ENCODE measurements around the gene MRPL55. TPM values are rescaled to one million over a fixed set of nuclear protein-coding genes. Genes with fewer than 3 reads are reported as not detected.

Gene MRPL55
- total RNA-seq, 1 donor from 2014 or later = 42.4 TPM

- TF ChIP-seq EZH2 (IDR thresholded peaks at IDR 0.05) (no peak), EZH2phosphoT487 (IDR thresholded peaks at IDR 0.05) (no peak), CTCF (IDR thresholded peaks at IDR 0.05) (no peak)
- Histone ChIP-seq H4K20me1 (ENCODE audit: low read depth) (peaks cover 13% of the 10 kb centered on the region), H3K4me3 (no peak overlapping the region), H3K4me1 (peaks cover 9% of the 10 kb centered on the region), H3K27me3 (peaks cover 96% of the 10 kb centered on the region), H3F3A (ENCODE audit: low read depth) (no peaks in the 10 kb centered on the region), H2AFZ (replicated peaks) (no peak overlapping the region), H3K27ac (no peak overlapping the region), H3K36me3 (no peaks in the 10 kb centered on the region), H3K9me3 (ENCODE audit: low read depth) (no peaks in the 10 kb centered on the region), H3K9ac (no peak overlapping the region), H3K79me2 (ENCODE audit: low read depth) (no peaks in the 10 kb centered on the region), H3K4me2 (no peak overlapping the region)
- no peaks in the 10 kb centered on the region for H3K36me3 Mint-ChIP-seq
- H3K4me1 Mint-ChIP-seq = peaks cover 19% of the 10 kb centered on the region
- H3K9me3 Mint-ChIP-seq = no peaks in the 10 kb centered on the region
- H3K27me3 Mint-ChIP-seq (ENCODE audit: insufficient read depth, low read depth) = peaks cover 11% of the 10 kb centered on the region
- H3K4me3 Mint-ChIP-seq = no peak overlapping the region
- H3K27ac Mint-ChIP-seq = no peak overlapping the region
- DNase-seq (ENCODE audit: low spot score) = no peak
Observed at GRCh38 chr1:228071839-228072657, 37.1 kb downstream of the MRPL55 start.

- H3K27me3 Mint-ChIP-seq (ENCODE audit: insufficient read depth, low read depth) = peaks cover 13% of the 10 kb centered on the region
- no peaks in the 10 kb centered on the region for H3K36me3 Mint-ChIP-seq
- Histone ChIP-seq H4K20me1 (ENCODE audit: low read depth) (peaks cover 11% of the 10 kb centered on the region), H3K27ac (no peak overlapping the region), H3K36me3 (no peaks in the 10 kb centered on the region), H3K27me3 (peaks cover 98% of the 10 kb centered on the region), H3K9ac (no peak overlapping the region), H3K9me3 (ENCODE audit: low read depth) (no peaks in the 10 kb centered on the region), H3K4me2 (no peak overlapping the region), H3F3A (ENCODE audit: low read depth) (no peaks in the 10 kb centered on the region), H2AFZ (replicated peaks) (no peak overlapping the region), H3K4me3 (no peak overlapping the region), H3K79me2 (ENCODE audit: low read depth) (no peaks in the 10 kb centered on the region), H3K4me1 (peaks cover 9% of the 10 kb centered on the region)
- no peak for DNase-seq (ENCODE audit: low spot score)
- no peak for TF ChIP-seq EZH2 (IDR thresholded peaks at IDR 0.05)
- TF ChIP-seq EZH2phosphoT487 (IDR thresholded peaks at IDR 0.05) = peak; percentile 4
- H3K4me3 Mint-ChIP-seq = no peak overlapping the region
- no peak overlapping the region for H3K27ac Mint-ChIP-seq
- no peaks in the 10 kb centered on the region for H3K9me3 Mint-ChIP-seq
- H3K4me1 Mint-ChIP-seq = peaks cover 20% of the 10 kb centered on the region
Observed at GRCh38 chr1:228070851-228071250, 38.2 kb downstream of the MRPL55 start.

GRCh38 chr1:228070173-228070572 is 38.9 kb downstream of the MRPL55 start:
- H3K4me1 Mint-ChIP-seq = peaks cover 13% of the 10 kb centered on the region
- DNase-seq (ENCODE audit: low spot score) = no peak
- Histone ChIP-seq H3K9me3 (ENCODE audit: low read depth) (no peaks in the 10 kb centered on the region), H3K79me2 (ENCODE audit: low read depth) (no peaks in the 10 kb centered on the region), H4K20me1 (ENCODE audit: low read depth) (peaks cover 11% of the 10 kb centered on the region), H3K4me3 (no peak overlapping the region), H3K4me1 (peaks cover 9% of the 10 kb centered on the region), H3F3A (ENCODE audit: low read depth) (no peaks in the 10 kb centered on the region), H2AFZ (replicated peaks) (no peak overlapping the region), H3K36me3 (no peaks in the 10 kb centered on the region), H3K9ac (no peak overlapping the region), H3K4me2 (no peak overlapping the region), H3K27ac (no peak overlapping the region), H3K27me3 (peaks cover 98% of the 10 kb centered on the region)
- H3K36me3 Mint-ChIP-seq = no peaks in the 10 kb centered on the region
- no peaks in the 10 kb centered on the region for H3K9me3 Mint-ChIP-seq
- H3K4me3 Mint-ChIP-seq = no peak overlapping the region
- TF ChIP-seq EZH2phosphoT487 (IDR thresholded peaks at IDR 0.05) (no peak), EZH2 (IDR thresholded peaks at IDR 0.05) (no peak), CTCF (IDR thresholded peaks at IDR 0.05) (no peak)
- H3K27ac Mint-ChIP-seq = no peak overlapping the region
- H3K27me3 Mint-ChIP-seq (ENCODE audit: insufficient read depth, low read depth) = peaks cover 17% of the 10 kb centered on the region

- Mint-ChIP-seq H3K4me1 (peaks cover 3% of the 10 kb centered on the region), H3K27me3 (ENCODE audit: insufficient read depth, low read depth) (peaks cover 16% of the 10 kb centered on the region), H3K9me3 (no peaks in the 10 kb centered on the region), H3K27ac (no peak overlapping the region), H3K36me3 (no peaks in the 10 kb centered on the region), H3K4me3 (no peak overlapping the region)
- peaks cover 2% of the 10 kb centered on the region for H4K20me1 ChIP-seq (ENCODE audit: low read depth)
- TF ChIP-seq EZH2 (IDR thresholded peaks at IDR 0.05) = no peak
- TF ChIP-seq CTCF (IDR thresholded peaks at IDR 0.05) = no peak
- no peak for TF ChIP-seq EZH2phosphoT487 (IDR thresholded peaks at IDR 0.05)
- no peaks in the 10 kb centered on the region for H3F3A ChIP-seq (ENCODE audit: low read depth)
- H3K9me3 ChIP-seq (ENCODE audit: low read depth) = no peaks in the 10 kb centered on the region
- H3K9ac ChIP-seq = no peak overlapping the region
- H3K79me2 ChIP-seq (ENCODE audit: low read depth) = no peaks in the 10 kb centered on the region
- DNase-seq (ENCODE audit: low spot score) = no peak
- H3K27me3 ChIP-seq = peaks cover 93% of the 10 kb centered on the region
- H3K4me3 ChIP-seq = no peak overlapping the region
- no peak overlapping the region for H3K27ac ChIP-seq
- no peak overlapping the region for H3K4me2 ChIP-seq
- H2AFZ ChIP-seq (replicated peaks) = no peak overlapping the region
- peaks cover under 1% of the 10 kb centered on the region for H3K4me1 ChIP-seq
- H3K36me3 ChIP-seq = no peaks in the 10 kb centered on the region
Observed at GRCh38 chr1:228068359-228068758, 40.7 kb downstream of the MRPL55 start.
